Erythroblast (primary cell): ENCODE data around the gene DRAP1.

ENCODE experiments used
- GATA1 ChIP-seq: IDR thresholded peaks from 2 replicates; pipeline ENCODE4 v1.6.1; 2011; ENCODE audit warnings: low read depth, mild to moderate bottlenecking, control low read depth, low read length, moderate library complexity
- POLR2A ChIP-seq: IDR thresholded peaks from 2 replicates; pipeline ENCODE4 v1.6.1; 2011; ENCODE audit warnings: mild to moderate bottlenecking, low read length

GRCh38 chr11:65888163-65888814 lies 30.9 kb upstream of the DRAP1 start, which contains the start of gene FIBP:
- peak; percentile 86 for TF ChIP-seq POLR2A
- TF ChIP-seq GATA1: no peak
